ENCODE results near the gene PTRH2.
"Not testable (repeated sequence)": the region's sequence is repeated elsewhere in the genome, so short reads cannot be mapped to it uniquely, and the experiment has no call there.

PTRH2 gene

GRCh38 chr17:59707149-59707970 lies at the start of gene PTRH2, which contains the start of gene VMP1:
PTRH2 (minus strand) TSS chr17:59707430; CDS start chr17:59697978, 9,452 bp downstream.
VMP1 (plus strand) TSS chr17:59707654; CDS start chr17:59731447, 23,793 bp downstream.
- in situ Hi-C loops (cut with HindIII; ENCODE audit: low sequenced_read_pairs) = no loop called here

DNA sequence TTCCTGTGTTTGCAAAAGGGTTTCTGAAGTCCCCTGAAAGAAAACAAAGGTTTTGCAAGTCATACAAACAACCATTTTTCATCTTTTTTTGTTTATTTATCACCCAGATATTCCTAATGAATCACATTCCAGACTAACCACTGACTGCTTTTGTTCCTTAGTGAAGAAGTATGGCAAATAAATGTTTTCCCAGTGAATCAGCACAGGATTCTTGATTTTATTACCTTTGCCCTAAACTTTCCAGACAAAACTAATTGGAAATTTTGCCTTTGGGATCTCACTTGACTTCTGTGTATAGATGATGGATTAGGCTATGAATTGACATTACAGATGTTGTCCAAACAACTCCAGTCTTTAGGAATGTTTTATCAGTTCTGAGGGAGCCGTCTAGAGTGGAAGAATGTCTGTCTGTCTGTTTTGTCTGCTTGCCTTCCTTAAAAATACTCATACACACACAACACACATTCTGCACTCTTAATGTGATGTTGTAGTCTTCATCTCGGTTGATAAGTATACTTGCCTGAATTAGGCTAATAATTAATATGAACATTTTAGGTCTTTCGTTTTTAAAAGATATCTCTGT lies 49.1 kb upstream of the PTRH2 start:
- in situ Hi-C loops (cut with HindIII; ENCODE audit: low sequenced_read_pairs) = no loop called here

GRCh38 chr17:59755069-59755468 lies 47.8 kb upstream of the PTRH2 start:
- in situ Hi-C loops (cut with HindIII; ENCODE audit: low sequenced_read_pairs) = not testable (repeated sequence)

DNA sequence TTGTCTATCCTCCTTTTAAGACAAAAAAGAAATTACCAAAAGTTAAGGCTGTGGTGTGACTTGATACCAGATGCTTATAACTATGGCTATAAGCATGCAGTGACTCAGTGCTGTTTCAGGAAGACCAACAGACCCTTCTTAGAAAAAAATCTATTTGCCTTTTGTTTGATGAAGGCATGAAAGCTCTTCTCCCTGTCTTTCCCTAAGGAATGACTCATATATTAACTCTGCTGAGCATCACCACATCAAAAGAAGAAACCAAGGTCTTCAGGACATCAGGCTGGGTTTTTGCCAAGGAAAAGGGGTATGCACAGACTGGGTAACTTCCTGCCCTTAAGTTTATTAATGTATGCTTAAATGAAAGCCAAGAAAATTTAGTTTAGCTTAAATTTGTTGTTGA lies 47.3 kb upstream of the PTRH2 start:
- in situ Hi-C loops (cut with HindIII; ENCODE audit: low sequenced_read_pairs) = no loop called here

DNA sequence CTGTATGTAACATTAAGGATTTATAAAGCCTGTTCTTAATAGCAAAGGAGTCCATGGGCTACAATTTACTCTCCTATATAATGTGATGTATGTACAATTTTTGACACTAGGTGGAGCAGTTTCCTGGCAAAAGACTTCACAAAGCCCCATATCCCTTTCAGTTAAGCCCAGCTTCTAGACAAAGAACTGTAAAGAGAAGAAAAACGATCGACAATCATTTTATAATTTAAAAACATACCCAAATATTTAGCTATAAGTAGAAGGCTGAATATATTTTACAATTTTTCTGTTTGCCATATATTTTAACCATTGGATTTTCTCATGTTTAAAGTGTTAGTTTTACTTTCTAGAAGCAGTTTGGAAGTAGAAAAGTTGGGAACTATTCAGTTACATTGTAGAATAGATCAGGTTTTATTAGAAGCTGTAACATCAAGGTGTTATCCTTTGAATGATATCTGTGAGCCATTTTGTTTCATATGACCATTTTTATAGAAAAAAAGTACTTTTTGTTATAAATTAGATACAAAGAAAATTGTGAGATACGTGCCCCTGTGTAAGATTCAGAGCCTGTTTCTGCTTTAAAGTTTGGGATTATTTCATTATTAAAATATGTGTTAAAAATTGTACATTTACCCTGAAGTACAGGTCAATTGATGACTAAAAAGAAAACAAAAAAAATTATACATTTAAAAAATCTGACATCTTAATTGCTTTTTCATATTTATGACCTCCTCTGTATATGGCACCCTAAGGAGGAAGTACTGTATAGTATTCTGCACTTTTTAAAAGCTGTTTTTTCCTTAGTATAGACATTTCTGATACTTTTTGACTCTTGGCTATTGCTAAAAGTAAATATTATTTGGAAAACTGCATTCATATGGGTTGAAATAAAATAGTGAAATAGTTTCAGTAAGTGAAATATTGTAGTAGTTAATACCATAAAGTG lies 46.6 kb upstream of the PTRH2 start:
- in situ Hi-C loops (cut with HindIII; ENCODE audit: low sequenced_read_pairs) = no loop called here

GRCh38 chr17:59752922-59753321 lies 45.7 kb upstream of the PTRH2 start:
- in situ Hi-C loops (cut with HindIII; ENCODE audit: low sequenced_read_pairs) = no loop called here

DNA sequence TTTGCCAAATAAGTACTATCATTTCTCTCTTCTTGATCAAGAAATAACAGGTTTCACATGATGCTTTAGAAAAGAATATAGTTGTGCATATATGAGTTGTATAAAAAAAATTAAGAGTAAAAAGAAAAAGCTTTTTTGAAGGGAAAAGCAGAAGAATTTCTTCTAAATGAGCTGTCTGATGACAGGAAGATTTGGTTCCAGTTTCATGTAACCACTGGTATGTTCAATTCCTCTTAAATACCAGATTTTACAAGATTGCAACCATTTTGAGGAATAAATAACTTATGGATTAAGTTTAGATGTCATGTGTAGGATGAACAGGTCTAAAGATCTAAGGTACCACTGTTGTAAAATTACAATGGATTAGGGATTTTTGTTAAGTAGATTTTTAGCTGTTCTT lies 45.2 kb upstream of the PTRH2 start:
- in situ Hi-C loops (cut with HindIII; ENCODE audit: low sequenced_read_pairs) = no loop called here

- in situ Hi-C loops (cut with HindIII; ENCODE audit: low sequenced_read_pairs) = no loop called here
These were observed 44.8 kb upstream of the PTRH2 start for GRCh38 chr17:59751955-59752413.

GRCh38 chr17:59748591-59748990 lies 41.4 kb upstream of the PTRH2 start:
- in situ Hi-C loops (cut with HindIII; ENCODE audit: low sequenced_read_pairs) = loop anchor here (5.0 kb wide), 1 partner anchor 36 kb away; no protein-coding TSS in a partner anchor

GRCh38 chr17:59746849-59747445 lies 39.7 kb upstream of the PTRH2 start:
- in situ Hi-C loops (cut with HindIII; ENCODE audit: low sequenced_read_pairs) = loop anchor here (5.0 kb wide), 1 partner anchor 35 kb away; no protein-coding TSS in a partner anchor

DNA sequence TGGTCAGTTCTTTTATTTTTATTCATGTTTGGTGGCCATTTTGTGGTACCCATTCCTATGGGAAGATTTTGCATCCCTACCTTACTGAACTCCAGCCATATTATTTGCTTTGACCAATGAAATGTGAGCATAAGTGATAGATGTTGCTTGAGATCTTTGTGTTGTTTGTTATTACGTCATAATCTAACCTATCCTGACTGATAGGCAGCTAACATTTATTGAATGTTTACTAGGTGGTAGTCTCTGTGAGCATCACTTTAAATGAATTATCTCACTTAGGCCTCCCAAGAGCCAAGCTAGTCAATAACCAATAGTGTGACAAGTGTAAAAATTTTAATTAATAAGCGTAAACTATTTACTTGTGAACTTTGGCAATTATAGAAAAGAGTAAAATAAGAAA lies 37.8 kb upstream of the PTRH2 start:
- in situ Hi-C loops (cut with HindIII; ENCODE audit: low sequenced_read_pairs) = loop anchor here (5.0 kb wide), 1 partner anchor 33 kb away; no protein-coding TSS in a partner anchor

GRCh38 chr17:59743842-59744241 lies 36.6 kb upstream of the PTRH2 start:
- in situ Hi-C loops (cut with HindIII; ENCODE audit: low sequenced_read_pairs) = no loop called here

DNA sequence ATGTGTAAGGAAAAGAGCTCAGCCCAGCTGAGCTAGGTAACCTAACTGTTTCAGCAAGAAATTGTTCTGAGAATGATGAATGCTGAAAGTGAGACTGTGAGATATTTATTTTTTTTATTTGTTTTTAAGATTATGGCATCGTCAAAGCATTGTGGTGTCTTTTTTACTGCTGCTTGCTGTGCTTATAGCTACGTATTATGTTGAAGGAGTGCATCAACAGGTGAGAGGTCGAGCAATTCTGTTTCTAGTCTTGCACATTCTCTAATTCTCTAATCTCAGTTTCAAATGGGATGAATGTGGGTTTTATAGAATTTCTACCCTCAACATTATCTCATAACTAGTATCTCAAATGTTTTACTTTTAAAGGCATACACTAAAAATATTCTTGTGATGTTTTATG lies 30.1 kb upstream of the PTRH2 start:
- in situ Hi-C loops (cut with HindIII; ENCODE audit: low sequenced_read_pairs) = no loop called here

- in situ Hi-C loops (cut with HindIII; ENCODE audit: low sequenced_read_pairs) = no loop called here
These were observed 27.0 kb upstream of the PTRH2 start for GRCh38 chr17:59734226-59734625.

DNA sequence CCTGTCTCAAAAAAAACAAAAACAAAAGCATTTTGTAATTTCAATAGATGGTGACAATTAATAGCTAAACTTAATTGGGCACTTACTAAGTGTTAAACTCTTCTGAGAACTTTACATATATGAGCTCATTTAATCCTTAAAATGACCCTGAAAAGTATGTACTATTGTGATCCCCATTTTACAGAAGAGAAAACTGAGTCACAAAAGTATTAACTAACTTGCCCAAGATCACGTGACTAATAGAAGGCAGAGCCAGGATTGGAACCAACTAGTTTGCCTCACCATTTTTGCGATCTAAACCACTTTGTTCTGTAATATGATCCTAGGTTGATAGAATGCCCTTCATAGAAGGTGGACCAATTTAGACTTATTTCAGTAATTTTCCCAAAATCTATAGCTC lies 26.5 kb upstream of the PTRH2 start:
- in situ Hi-C loops (cut with HindIII; ENCODE audit: low sequenced_read_pairs) = no loop called here

GRCh38 chr17:59730268-59730834 lies 23.1 kb upstream of the PTRH2 start:
- in situ Hi-C loops (cut with HindIII; ENCODE audit: low sequenced_read_pairs) = no loop called here

DNA sequence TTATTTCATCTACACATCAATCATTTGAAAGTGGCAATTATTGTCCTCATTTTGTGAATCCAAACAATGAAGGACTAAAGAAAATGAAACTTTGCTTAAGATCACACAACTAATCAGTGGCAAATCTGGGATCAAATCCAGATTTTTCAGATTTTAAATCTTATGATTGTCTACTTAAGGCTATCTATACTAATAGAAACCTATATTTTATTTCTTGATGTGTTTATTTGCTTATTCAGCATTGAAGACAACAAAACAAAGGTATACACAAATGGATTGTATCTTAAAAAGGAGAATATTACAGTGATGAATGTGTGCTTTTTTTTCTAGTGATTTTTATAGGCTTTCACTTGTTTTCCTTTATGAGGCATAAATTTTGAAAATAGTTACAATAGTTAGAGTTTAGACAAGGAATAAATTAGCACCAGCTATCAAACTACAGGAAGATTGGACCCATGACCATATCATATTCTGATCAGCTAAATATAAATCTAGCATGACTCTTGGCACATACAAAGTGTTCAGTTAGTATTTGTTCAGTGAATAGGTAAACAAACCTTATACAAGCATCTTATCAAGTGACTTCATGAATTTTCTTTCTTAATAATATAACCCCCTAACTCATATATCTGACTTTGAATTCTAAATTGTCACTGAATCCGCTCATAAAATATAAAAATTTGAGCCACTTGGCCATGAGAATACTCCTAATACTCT lies 20.7 kb upstream of the PTRH2 start:
- in situ Hi-C loops (cut with HindIII; ENCODE audit: low sequenced_read_pairs) = no loop called here

DNA sequence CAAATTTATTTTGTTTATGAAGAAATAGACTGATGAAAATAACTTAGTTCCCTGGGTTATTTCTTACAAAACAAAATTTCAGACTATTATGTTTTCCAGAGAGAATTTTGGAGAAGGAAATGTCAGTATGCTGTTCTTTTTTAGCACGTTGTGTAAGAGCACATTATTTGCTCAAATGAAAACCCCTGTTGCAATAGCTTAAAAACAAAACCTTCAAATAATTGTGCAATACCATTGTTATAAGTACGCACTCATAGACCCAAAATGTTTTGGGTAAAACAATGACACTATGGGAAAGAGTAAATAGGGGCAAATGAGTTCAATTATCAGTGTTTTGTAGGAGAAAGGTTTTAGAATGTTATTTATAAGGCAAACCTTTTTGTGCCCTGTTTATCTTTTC lies 18.5 kb upstream of the PTRH2 start:
- in situ Hi-C loops (cut with HindIII; ENCODE audit: low sequenced_read_pairs) = no loop called here

DNA sequence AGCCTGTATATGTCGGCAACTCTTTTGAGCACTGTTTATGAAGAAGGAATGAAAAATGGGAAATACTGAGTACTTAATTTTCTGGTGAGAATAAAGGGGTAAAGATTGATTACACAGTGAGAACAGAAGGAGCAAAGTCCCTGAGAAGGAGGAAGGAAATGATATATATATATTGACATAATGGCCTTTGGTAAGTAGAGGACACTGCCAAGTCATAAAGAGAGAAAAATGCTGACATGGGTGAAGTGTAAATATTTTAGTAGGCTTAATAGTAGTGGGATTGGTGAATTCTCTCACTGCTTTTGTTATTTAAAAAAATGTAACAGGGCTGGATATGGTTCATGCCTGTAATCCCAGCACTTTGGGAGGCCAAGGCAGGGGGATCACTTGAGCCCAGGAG lies 16.4 kb upstream of the PTRH2 start:
- in situ Hi-C loops (cut with HindIII; ENCODE audit: low sequenced_read_pairs) = no loop called here

DNA sequence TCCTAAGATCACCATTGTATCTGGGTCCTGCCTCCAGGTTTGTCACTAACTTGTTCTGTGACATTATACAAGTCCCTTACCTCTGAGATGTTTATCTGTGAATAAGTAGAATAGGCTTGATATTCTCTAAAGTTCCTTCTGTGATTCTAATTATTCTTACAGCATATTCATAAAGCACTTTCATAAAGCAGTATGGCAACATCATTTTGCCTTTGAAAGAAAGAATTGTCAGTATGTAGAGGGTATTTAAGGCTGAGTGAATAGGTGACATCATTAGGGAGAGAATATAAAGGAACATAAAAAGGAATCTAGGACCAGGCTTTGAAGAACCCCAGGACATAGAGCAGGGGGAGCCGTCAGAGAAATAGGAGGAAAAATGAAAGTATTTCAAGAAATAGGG lies 15.8 kb upstream of the PTRH2 start:
- in situ Hi-C loops (cut with HindIII; ENCODE audit: low sequenced_read_pairs) = no loop called here

Measured in endothelial cell of hepatic sinusoid (primary cell).